ENCODE measurements around the gene AGXT2.

Gene AGXT2, protein sequence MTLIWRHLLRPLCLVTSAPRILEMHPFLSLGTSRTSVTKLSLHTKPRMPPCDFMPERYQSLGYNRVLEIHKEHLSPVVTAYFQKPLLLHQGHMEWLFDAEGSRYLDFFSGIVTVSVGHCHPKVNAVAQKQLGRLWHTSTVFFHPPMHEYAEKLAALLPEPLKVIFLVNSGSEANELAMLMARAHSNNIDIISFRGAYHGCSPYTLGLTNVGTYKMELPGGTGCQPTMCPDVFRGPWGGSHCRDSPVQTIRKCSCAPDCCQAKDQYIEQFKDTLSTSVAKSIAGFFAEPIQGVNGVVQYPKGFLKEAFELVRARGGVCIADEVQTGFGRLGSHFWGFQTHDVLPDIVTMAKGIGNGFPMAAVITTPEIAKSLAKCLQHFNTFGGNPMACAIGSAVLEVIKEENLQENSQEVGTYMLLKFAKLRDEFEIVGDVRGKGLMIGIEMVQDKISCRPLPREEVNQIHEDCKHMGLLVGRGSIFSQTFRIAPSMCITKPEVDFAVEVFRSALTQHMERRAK

DNA sequence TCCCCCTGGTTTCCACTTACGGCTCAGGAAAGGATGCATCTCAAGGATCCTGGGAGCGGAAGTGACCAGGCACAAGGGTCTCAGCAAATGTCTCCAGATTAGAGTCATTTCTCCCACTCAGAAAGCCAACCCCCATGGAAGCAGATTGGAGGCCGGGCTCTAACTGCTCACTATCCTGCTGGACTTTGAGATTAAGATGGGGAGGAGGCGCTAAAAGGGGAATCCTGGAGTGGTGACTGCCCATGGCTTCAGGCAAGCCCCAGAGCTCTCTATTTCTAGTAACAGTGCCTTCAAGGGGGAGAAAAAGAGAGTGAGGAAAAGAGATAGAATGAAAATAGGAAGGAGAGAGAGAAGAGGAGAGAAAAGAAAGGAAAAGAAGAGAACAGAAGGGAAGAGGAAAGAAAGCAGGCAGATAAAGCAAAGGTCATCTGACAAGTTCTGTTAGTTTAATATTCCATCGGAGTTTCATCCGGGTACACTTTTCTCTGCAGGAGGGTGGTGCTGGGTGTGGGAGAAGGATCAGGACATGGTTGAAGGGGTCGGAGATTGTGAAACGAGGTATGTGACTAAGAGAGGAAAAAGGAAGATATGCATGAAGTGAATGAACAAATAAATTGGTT is at the start of gene AGXT2:
AGXT2 (minus strand) TSS at position 165 of the 620 bp plus-strand sequence; CDS start at position 108, 57 bp downstream.
- no peak for DNase-seq (ENCODE audit: low read depth in 2 of 2)

DNA sequence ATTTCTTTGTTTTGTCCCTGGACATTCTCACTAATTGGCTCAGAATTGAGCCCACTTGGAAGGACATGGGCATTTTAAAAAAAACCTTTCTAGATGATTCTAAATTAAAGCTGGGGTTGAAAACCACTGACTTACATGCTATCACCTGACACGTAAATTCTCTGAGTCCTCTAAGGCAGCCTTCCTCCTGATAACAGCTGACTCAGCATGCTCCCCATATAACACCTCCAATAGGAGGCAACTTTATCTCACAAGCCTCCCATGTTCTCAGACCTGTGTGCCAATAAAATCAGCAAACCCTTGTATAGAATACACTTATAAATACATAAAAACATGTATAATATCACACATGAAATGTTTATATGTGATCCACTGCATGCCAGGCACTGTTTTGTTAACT is 49.2 kb upstream of the AGXT2 start:
- DNase-seq (ENCODE audit: low read depth in 2 of 2): no peak

DNA sequence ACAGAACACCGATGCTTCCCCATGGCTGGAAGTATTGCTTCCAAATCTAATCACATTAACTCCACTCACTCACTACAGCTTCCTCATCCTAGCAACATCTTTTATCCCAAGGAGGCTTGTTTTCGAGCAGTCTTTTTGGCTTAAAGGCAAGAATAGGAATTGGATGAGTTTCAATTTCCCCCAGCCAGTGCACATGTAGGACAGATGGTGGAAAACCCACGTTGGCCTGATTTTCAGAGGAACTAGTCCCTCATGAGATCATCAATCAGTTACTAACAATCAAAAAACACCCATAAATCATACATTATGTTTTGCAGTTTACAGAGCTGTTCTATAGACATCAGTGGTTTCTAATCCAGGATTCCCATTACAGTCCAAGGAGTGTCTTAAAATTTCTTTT is 48.5 kb upstream of the AGXT2 start:
- peak; percentile 30 to 35 for DNase-seq (ENCODE audit: low read depth in 2 of 2)

GRCh38 chr5:35095366-35095765 is 47.6 kb upstream of the AGXT2 start:
- DNase-seq (ENCODE audit: low read depth in 2 of 2): no peak

DNA sequence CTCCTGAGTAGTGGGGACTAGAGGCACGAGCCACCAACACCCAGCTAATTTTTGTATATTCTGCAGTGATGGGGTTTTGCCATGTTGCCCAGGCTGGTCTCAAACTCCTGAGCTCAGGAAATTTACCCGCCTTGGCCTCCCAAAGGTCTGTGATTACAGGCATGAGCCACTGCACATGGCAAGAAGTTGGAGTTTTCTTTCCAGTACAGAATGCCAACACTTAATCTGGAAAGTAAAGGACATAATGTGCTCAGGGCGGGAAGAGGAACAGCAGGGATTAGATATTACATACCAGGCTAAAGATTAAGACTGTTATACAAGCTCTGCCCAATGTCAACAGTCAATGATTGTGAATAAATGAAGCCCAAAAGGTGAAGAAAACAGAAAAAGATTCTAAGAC is 47.2 kb upstream of the AGXT2 start:
- DNase-seq (ENCODE audit: low read depth in 2 of 2): no peak

DNA sequence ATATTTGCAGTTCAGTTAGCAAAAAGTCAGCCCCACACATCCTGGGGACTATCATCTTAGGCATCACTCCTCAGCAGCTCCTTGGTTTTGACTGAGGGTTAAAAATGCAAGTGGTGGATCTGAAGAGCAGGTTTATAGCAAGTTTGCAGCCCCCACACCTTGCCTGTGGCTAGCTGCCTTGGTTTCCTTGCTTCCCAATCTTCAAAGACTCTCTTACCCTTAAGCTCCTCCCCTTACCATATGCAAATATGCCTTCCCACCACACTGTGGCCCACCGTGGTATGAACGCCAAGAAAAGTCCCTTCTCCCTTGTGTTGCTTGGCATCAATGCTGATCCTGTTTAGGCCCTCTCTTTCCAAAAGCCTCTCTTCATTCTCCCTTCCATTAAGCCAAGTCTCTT is 45.0 kb upstream of the AGXT2 start:
- no peak for DNase-seq (ENCODE audit: low read depth in 2 of 2)

DNA sequence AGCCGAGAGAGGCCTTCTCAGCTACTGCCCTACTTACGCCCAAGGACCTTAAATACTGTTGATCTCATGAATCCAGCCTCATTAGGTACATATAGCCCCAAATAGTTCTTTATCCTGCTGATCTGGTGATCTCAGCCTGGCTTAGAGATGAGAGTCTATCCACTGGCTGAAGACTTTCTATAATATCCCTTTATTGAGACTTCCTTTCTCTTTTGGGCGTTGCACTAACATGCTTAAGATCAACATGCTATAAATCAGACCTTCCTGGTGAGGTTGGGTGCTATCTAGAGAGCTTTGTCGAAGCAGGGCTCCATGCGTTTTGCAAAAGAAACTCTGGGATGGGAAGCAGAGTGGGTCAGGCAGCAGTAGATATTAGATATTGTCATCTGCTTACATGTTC is 44.0 kb upstream of the AGXT2 start:
- no peak for DNase-seq (ENCODE audit: low read depth in 2 of 2)

- DNase-seq (ENCODE audit: low read depth in 2 of 2): peak; percentile 41 to 52
Measured at GRCh38 chr5:35089334-35090314, 41.9 kb upstream of the AGXT2 start.

GRCh38 chr5:35087991-35088390 is 40.2 kb upstream of the AGXT2 start:
- DNase-seq (ENCODE audit: low read depth in 2 of 2): no peak

DNA sequence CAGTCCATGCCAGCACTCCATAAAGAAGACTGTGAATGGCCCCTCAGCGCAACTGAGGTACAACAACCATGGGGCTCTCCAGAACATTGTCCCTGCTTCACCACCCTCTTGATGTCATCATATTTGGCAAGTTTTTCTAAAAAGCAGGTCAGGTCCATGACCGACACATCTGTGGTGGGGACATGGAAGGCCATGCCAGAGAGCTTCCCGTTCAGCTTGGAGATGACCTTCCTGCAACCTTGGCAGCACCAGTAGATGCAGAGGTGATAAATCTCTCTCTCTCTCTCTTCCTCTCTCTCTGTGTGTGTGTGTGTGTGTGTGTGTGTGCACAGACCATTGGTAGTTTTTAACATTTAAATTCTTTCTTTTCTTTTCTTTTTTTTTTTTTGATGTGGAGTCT is 35.4 kb upstream of the AGXT2 start:
- no peak for DNase-seq (ENCODE audit: low read depth in 2 of 2)

DNA sequence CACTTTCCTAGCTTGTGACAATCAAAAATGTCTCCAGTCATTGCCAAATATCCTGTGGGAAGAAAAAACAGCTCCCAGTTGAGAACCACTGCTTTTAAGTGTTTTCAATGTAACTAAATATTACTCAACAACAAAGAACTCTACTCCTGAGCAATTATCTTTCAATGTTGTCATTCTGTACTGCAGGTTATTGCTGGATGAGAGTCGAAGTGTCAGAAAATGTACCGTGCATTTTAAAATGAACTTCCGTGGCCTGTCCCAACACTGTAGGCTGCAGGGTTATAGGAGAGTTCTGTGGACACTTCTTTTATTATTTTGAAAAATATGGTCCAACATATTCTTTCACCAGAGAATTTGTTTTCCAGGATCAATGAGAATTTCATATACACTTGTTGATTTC is 34.8 kb upstream of the AGXT2 start:
- DNase-seq (ENCODE audit: low read depth in 2 of 2): no peak

DNA sequence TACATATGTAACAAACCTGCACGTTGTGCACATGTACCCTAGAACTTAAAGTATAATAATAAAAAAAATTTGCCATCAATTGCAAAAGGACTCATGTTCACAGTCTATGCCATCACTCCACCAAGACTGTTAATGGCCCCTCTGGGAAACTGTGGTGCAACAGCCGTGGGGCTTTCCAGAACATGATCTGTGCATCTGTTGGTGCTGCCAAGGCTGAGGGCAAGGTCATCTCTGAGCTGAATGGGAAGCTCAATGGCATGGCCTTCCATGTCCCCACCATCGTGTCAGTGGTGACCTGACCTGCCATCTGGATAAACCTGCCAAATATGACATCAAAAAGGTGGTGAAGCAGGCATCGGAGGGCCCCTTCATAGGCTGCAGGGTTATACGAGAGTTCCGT is 33.4 kb upstream of the AGXT2 start:
- no peak for DNase-seq (ENCODE audit: low read depth in 2 of 2)

- DNase-seq (ENCODE audit: low read depth in 2 of 2): no peak
Measured at GRCh38 chr5:35073160-35073559, 25.4 kb upstream of the AGXT2 start.

DNA sequence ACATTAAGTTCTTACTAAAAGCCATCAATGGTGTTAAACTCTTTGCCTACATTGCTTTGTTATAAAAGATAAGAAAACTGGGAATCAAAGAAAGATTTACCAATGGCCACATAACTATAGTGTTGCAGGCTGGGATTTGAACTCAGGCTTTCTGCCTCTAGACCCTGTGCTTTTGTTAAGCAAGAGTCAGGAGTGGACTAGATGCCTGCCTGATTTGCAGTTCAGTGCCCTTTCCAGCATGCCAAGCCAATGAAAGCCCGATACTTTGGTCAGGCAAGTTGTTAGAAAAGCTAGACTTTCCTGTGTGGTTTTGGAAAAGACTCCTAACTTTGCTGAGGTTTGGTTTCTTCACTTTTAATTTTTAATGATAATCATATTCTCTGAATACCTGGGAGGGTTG is 21.4 kb upstream of the AGXT2 start:
- no peak for DNase-seq (ENCODE audit: low read depth in 2 of 2)

DNA sequence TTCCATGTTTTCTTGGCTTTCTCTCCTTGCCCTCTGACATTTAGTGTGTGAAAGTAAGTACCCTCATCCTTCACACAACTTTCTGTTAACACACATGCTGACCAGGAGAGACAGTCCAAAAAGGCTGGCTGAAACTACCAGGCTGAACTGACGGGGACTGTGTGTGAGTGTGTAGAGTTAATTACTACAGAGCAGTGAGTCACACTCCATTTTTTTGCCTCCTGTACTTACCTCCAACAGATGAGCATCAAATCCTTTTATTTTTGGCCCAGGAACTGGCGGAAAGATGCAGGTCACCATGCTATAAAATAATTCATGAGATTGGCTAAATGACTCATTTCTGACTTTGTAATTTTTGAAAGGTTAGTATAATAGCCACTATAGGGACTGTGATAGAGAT is 20.2 kb upstream of the AGXT2 start:
- DNase-seq (ENCODE audit: low read depth in 2 of 2): no peak

DNA sequence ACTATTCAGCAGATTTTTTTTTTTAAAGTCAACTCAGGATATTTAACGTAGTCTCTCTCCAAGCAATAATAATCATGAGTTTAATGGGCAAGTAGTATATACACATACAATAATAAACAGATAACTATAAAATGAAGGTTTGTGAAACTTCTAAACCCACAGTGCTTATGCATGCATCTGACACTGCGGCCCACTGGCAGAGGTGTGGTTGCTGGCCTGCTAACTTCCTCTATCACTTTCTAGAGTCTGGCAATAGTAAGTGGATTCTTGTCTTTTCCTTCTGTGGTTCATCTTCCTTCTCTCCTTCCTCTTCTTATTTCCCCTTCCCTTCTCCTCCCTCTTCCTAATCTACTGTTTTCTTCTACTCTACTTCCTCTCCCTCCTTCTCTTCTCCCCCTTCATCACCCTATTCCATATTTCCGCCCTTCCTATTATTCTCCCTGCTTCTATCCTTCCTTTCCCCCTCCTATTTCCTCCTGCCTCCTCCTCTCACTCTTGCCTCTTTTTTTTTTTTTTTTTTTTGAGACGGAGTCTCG is 18.6 kb upstream of the AGXT2 start:
- DNase-seq (ENCODE audit: low read depth in 2 of 2): no peak

DNA sequence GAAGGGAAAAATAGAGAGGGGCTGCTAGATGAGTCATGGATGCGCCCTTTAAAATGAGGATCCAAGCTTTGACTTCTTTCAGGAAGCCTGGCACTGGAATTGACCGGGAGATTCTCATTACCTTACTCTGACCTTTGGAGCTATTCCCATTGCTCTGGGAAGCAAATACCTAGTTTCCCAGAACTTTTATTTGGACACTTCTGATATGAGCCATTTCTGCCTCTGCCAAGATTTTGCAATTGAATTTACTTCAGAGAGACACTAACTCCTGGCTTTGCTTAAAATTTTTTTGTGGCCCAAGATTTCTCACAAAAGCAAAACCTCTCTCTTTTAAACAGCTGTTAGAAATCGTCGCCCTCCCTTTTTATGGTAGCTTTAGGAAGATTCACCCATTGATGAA is 15.7 kb upstream of the AGXT2 start:
- DNase-seq (ENCODE audit: low read depth in 2 of 2): no peak

DNA sequence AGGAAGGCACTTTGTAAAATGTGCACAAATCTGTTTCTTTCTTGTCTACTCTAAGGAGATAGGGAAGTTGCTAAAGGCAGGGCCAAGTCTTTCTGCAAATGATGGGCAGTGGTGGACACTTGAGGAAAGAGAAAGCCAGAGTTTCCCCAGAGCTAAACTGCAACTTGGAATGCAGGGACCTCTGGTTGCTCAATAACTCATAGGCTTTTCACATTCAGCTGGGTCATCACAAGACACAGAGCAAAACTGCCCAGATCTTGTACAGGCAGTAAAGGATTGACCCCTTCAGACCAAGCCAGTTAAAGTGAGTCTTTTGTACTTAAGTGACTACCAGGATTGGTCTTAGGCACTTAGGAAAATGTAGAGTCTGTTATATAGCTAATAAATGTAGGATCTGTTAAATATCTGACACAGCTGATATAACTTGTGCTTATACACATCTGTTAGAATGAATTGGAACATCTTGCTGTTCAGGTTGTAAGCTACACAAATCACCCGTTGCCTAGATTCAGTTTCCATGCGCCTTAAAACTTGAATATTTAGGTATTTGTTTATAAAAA is 13.5 kb upstream of the AGXT2 start:
- no peak for DNase-seq (ENCODE audit: low read depth in 2 of 2)

DNA sequence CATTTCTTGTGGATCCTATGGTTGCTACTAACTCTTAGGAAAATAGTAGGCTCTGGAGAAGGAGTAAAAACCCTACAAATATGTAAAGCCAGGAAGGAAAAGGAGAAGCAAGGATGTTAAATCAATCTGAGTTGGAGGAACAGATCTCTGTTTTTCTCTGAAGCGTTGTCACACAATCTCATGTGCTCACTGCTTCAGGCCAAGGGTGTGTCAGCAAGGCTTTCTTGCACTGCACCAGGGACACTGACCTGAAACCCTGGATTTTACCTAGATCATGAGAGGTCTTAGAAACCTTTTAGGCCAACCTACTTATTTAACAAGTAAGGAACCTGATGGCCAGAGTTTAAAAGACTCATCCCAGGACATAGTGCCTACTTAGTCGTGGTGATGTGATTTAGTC is 12.5 kb upstream of the AGXT2 start:
- no peak for DNase-seq (ENCODE audit: low read depth in 2 of 2)

GRCh38 chr5:35059251-35059650 is 11.5 kb upstream of the AGXT2 start:
- DNase-seq (ENCODE audit: low read depth in 2 of 2): no peak

DNA sequence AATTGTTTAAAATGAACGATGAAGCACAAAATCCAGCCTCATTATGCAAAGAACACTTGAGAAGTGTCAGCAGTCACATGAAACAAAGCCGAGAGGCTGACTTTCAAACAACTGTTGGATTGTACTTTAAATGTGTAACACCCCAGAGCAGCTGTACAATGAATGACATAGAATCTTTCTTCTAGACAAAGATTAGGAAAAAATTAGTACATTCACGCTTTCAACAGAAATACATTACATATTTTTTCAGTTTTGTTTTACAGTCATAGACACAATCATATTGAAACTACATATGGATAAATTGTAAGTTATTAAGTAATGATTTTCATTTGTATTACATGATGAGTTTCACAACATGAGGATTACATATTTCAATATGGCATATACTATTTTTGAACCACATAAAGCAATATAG is 10.6 kb upstream of the AGXT2 start:
- DNase-seq (ENCODE audit: low read depth in 2 of 2): no peak

DNA sequence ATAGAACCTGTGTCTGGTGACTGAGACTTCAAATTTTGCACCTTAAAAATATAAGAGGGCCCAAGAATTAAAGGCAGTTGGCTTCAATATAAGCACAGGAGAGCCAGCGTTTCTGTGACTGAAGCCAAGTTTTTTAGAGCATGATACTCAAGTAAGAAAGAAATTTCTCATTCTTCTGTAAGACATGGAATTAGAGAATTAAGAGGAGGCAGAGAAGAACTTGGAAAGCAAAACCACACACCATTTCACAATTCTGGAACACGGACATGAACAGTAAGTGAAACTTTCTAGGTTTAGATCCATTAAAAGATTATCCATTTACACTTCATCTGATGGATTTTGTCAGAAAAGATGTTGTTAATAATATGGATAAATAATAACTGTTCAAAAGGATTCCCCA is 8.9 kb upstream of the AGXT2 start:
- no peak for DNase-seq (ENCODE audit: low read depth in 2 of 2)
